ENCODE results near the gene GTF2IRD1. TPM values are rescaled to one million over a fixed set of nuclear protein-coding genes. Genes with fewer than 3 reads are reported as not detected.

The GTF2IRD1 gene
- total RNA-seq, 1 experiment from 2014 or later = 42.9 TPM

- H3K4me3 Mint-ChIP-seq = no peak overlapping the region
- no peak for TF ChIP-seq FOXJ3 (CRISPR knock-in tag; IDR thresholded peaks at IDR 0.05; ENCODE audit: borderline replicate concordance)
- no peak for TF ChIP-seq AR (CRISPR knock-in tag; IDR thresholded peaks at IDR 0.05)
- no peak for TF ChIP-seq ZNF423 (CRISPR knock-in tag; IDR thresholded peaks at IDR 0.05)
- TF ChIP-seq ZNF138 (CRISPR knock-in tag; conservative IDR thresholded peaks at IDR 0.05) = no peak
- TF ChIP-seq ZNF121 (CRISPR knock-in tag; IDR thresholded peaks at IDR 0.05) = no peak
- no peak for TF ChIP-seq IRF2 (CRISPR knock-in tag; IDR thresholded peaks at IDR 0.05; ENCODE audit: borderline replicate concordance, low read depth)
- TF ChIP-seq FOXK1 (CRISPR knock-in tag; IDR thresholded peaks at IDR 0.05) = no peak
- no peak for TF ChIP-seq CREB1 (CRISPR knock-in tag; IDR thresholded peaks at IDR 0.05)
- TF ChIP-seq NR1H2 (CRISPR knock-in tag; IDR thresholded peaks at IDR 0.05) = no peak
- TF ChIP-seq JUN (CRISPR knock-in tag; IDR thresholded peaks at IDR 0.05) = no peak
- TF ChIP-seq RORB (CRISPR knock-in tag; IDR thresholded peaks at IDR 0.05) = no peak
- no peak for TF ChIP-seq NR3C1 (CRISPR knock-in tag; conservative IDR thresholded peaks at IDR 0.05; ENCODE audit: low read depth)
- TF ChIP-seq ZMAT4 (CRISPR knock-in tag; IDR thresholded peaks at IDR 0.05) = no peak
- TF ChIP-seq CBFB (CRISPR knock-in tag; IDR thresholded peaks at IDR 0.05; ENCODE audit: low read depth) = no peak
- TF ChIP-seq OVOL2 (CRISPR knock-in tag; IDR thresholded peaks at IDR 0.05; ENCODE audit: borderline replicate concordance) = no peak
- no peak for TF ChIP-seq GRHL2 (CRISPR knock-in tag; IDR thresholded peaks at IDR 0.05; ENCODE audit: insufficient replicate concordance, severe bottlenecking)
- TF ChIP-seq SMAD3 (CRISPR knock-in tag; IDR thresholded peaks at IDR 0.05; ENCODE audit: borderline replicate concordance) = no peak
- POLR2A ChIA-PET = no interaction called here
- CTCF ChIA-PET = interaction anchor here (1.7 kb wide), 1 partner anchor 41 kb away, joined by 4 read pairs; no protein-coding TSS in a partner anchor
- no peak for DNase-seq (ENCODE audit: low spot score)
- no peaks in the 10 kb centered on the region for H3K4me1 Mint-ChIP-seq
- no peak for ATAC-seq
- peaks cover 27% of the 10 kb centered on the region for H3K36me3 Mint-ChIP-seq
- no peak overlapping the region for H3K27ac Mint-ChIP-seq
- no peaks in the 10 kb centered on the region for H3K9me3 Mint-ChIP-seq
- no peaks in the 10 kb centered on the region for H3K27me3 Mint-ChIP-seq (ENCODE audit: low read depth)
Observed at GRCh38 chr7:74542558-74543117, 88.9 kb downstream of the GTF2IRD1 start.

GRCh38 chr7:74544706-74545469 lies 91.2 kb downstream of the GTF2IRD1 start:
- Mint-ChIP-seq H3K4me1 (no peaks in the 10 kb centered on the region), H3K4me3 (no peak overlapping the region), H3K36me3 (peaks cover 32% of the 10 kb centered on the region), H3K9me3 (no peaks in the 10 kb centered on the region), H3K27me3 (ENCODE audit: low read depth) (no peaks in the 10 kb centered on the region), H3K27ac (no peak overlapping the region)
- ChIA-PET CTCF (interaction anchor here (1.0 to 1.7 kb wide), 5 partner anchors 19 to 139 kb away, joined by 3 to 10 read pairs (median 4); no protein-coding TSS in a partner anchor), POLR2A (no interaction called here)
- no peak for TF ChIP-seq OVOL2 (CRISPR knock-in tag; IDR thresholded peaks at IDR 0.05; ENCODE audit: borderline replicate concordance)
- TF ChIP-seq ZNF263 (CRISPR knock-in tag; IDR thresholded peaks at IDR 0.05; ENCODE audit: low read depth) = no peak
- peak; percentile 73 for TF ChIP-seq CTCF (IDR thresholded peaks at IDR 0.05)
- peak; percentile 65 for DNase-seq (ENCODE audit: low spot score)
- ATAC-seq = peak; percentile 94
